Ramos (cell line): ENCODE results near the gene TBC1D8.
"Not testable (repeated sequence)": the region's sequence is repeated elsewhere in the genome, so short reads cannot be mapped to it uniquely, and the experiment has no call there.

Experiments
- in situ Hi-C: fragments of 300-500 bp; cut with MboI; formaldehyde crosslinking; loops from one replicate; pipeline ENCODE4 v1.14.3; 2022; ENCODE audit warnings: low sequenced_read_pairs; ENCODE audit not compliant: unreplicated experiment

TBC1D8 gene

GRCh38 chr2:101151146-101151858, at the start of gene TBC1D8:
Gene TBC1D8, minus strand, starts transcription at chr2:101151382. Its CDS starts 129 bp downstream, at chr2:101151253.
- in situ Hi-C loops: no loop called here

- in situ Hi-C loops: no loop called here
Observed at GRCh38 chr2:101200676-101201075, 49.5 kb upstream of the TBC1D8 start.

GRCh38 chr2:101199251-101199791, 48.1 kb upstream of the TBC1D8 start:
- in situ Hi-C loops: no loop called here

DNA sequence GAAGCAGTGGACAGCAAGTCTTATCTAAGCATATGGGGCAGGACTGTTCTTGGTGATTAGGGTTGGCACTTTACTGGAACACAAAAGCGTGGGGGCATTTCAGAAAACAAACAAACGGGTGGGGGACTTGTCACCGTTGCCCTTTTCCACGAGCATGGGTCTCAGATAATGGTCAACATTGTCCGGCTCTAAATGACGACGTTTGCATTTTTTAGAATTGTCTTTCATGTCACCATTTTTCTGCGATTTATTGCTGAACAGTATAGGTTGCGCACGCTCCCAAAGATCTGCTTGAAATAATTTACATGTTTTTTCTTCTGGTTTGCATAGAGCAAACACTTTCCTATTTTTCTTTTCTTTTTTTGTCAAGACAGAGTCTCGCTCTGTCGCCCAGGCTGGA, 46.6 kb upstream of the TBC1D8 start:
- in situ Hi-C loops: no loop called here

GRCh38 chr2:101197215-101197745, 46.1 kb upstream of the TBC1D8 start:
- in situ Hi-C loops: no loop called here

DNA sequence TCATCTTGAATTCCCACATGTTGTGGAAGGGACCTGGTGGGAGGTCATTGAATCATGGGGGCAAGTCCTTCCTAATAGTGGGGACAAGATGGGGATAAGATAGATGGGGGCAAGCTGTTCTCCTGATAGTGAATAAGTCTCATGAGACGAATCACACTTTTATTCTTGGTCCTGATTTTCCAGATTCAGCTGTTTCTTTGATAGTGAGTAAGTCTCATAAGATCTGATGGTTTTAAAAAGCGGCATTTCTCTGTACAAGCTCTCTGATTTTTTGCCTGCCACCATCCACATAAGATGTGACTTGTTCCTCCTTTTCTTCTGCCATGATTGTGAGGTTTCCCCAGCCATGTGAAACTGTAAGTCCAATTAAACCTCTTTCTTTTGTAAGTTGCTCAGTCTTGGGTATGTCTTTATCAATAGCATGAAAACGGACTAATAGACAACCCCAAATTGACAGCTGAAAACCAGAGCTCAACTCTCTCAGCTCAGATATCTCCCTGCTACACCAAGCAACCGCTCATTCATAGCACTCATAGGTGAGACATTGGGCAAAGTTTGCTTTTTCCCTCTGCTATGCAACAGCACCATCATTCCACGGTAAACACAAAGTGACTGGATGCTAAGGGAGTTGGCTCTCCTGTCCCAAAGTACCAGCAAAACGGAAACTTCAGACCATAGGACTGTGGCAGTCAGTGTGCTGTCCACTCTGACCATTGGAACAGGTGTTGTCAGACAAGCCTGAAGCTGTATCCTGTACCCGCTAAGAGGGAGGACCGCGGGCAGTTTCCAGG, 44.9 kb upstream of the TBC1D8 start:
- in situ Hi-C loops: no loop called here

- in situ Hi-C loops: no loop called here
Observed at GRCh38 chr2:101193033-101193626, 41.9 kb upstream of the TBC1D8 start.

- in situ Hi-C loops: no loop called here
Observed at GRCh38 chr2:101190747-101191516, 39.8 kb upstream of the TBC1D8 start.

DNA sequence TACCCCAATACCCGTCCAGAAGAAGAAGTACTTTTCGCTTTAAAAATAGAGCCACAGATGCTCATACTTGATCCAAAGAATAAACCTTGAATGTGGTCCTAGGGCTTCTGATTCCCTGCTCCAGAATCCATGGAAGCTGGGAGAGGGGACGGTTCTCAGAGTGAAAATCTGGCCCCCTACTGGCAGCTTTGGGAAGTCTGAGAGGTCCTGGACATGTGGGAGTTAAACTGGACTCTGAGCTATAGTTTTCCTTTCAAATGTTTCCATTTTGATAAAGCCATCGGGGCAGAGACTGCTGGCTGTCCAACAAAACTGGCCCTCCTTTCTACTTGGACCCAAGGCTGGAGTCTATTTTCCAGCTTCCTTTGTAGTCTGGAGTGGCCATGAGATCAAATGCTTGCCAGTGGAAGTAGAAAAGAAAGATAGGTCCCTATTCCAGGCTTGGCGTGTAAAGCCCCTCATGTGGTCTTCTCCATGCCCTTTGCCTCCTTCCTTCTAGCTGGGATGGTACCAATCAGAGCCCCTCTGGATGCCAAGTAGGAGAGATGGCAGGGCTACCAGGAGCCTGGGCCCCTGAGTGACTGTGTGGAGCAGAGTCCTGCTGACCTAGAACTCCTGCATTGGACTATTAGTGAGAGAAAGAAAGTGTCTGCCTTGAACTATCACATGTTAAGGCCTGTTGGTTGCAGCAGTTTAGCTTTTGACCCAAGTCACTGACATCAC, 37.7 kb upstream of the TBC1D8 start:
- in situ Hi-C loops: no loop called here

- in situ Hi-C loops: no loop called here
Observed at GRCh38 chr2:101187131-101187530, 35.9 kb upstream of the TBC1D8 start.

GRCh38 chr2:101185656-101186055, 34.5 kb upstream of the TBC1D8 start:
- in situ Hi-C loops: no loop called here

GRCh38 chr2:101185085-101185484, 33.9 kb upstream of the TBC1D8 start:
- in situ Hi-C loops: no loop called here

- in situ Hi-C loops: no loop called here
Observed at GRCh38 chr2:101179982-101180381, 28.8 kb upstream of the TBC1D8 start.

DNA sequence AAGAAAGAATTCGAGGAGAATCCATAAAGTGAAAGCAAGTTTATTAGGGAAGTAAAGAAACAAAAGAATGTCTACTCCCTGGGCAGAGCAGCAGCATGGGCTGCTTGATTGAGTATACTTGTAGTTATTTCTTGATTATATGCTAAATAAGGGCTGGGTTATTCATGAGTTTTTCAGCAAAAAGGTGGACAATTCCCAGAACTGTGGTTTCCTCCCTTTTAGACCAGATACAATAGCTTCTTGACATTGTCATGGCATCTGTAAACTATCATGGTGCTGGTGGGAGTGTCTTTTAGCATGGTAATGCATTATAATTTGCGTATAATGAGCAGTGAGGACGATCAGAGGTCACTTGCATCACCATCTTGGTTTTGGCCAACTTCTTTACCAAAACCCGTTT, 25.6 kb upstream of the TBC1D8 start:
- in situ Hi-C loops: no loop called here

- in situ Hi-C loops: no loop called here
Observed at GRCh38 chr2:101175991-101176390, 24.8 kb upstream of the TBC1D8 start.

DNA sequence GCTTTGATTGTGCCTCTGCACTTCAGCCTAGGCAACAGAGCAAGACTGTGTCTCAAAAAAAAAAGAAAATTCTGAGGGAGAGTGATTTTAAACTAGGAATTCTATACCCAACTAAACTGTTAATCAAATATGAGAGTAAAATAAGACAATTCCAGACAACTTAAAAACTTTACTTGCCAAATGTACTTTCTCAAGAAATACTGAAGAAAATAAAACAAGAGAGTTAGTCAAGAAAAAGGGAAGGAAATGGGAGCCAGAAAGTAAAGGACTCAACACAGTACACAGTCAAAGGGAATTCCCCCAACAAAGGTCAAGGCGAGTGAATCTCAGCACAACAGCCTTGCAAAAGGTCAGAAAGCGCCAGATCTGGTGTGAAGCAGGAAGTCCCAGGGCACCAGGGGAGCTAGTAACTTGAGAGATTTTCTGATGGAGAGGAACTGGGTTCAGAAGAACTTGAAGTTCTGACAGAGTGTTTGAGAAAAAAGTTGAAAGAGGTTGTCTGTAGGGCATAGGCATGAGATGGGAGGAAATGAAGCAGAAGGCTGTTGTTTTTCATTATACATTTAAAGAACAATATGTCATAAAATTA, 22.6 kb upstream of the TBC1D8 start:
- in situ Hi-C loops: no loop called here

- in situ Hi-C loops: not testable (repeated sequence)
Observed at GRCh38 chr2:101169822-101170221, 18.6 kb upstream of the TBC1D8 start.

DNA sequence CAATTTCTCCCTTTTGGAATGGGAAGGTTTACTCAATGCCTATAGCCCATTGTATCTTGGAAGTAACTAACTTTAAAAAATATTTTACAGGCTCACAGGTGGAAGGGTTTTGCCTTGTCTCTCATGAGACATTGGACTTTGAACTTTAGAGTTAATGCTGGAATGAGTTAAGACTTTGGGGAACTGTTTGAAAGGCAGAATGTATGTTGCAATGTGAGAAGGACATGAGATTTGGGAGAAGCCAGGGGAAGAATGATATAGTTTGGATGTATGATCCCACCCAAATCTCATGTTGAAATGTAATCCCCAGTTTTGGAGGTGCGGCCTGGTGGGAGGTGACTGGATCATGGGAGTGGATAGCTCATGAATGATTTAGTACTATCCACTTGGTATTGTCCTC, 17.5 kb upstream of the TBC1D8 start:
- in situ Hi-C loops: no loop called here

- in situ Hi-C loops: not testable (repeated sequence)
Observed at GRCh38 chr2:101167532-101167931, 16.4 kb upstream of the TBC1D8 start.
